GM21367 (cell line): ENCODE data around the gene MRFAP1.

ENCODE experiments used
- ATAC-seq: cut with Tn5 transposase; IDR thresholded peaks from one replicate; pipeline ENCODE4 v1.9.1; 2021; ENCODE audit not compliant: unreplicated experiment

MRFAP1 gene

GRCh38 chr4:6640292-6641163 lies at the start of gene MRFAP1:
MRFAP1 (plus strand) TSS chr4:6640685; CDS start chr4:6640863, 178 bp downstream.
- ATAC-seq, result peak; percentile 80

GRCh38 chr4:6591313-6591712 lies 49.2 kb upstream of the MRFAP1 start:
- ATAC-seq, result no peak

GRCh38 chr4:6591781-6592180 lies 48.7 kb upstream of the MRFAP1 start:
- no peak for ATAC-seq

- no peak for ATAC-seq
Observed at GRCh38 chr4:6592804-6593563, 47.5 kb upstream of the MRFAP1 start.

GRCh38 chr4:6594341-6594740 lies 46.1 kb upstream of the MRFAP1 start:
- no peak for ATAC-seq

- ATAC-seq, result no peak
Observed at GRCh38 chr4:6594826-6595355, 45.6 kb upstream of the MRFAP1 start.

GRCh38 chr4:6595897-6596537 lies 44.5 kb upstream of the MRFAP1 start:
- no peak for ATAC-seq

GRCh38 chr4:6596948-6597347 lies 43.5 kb upstream of the MRFAP1 start:
- no peak for ATAC-seq

GRCh38 chr4:6598127-6598526 lies 42.4 kb upstream of the MRFAP1 start:
- ATAC-seq, result no peak

- no peak for ATAC-seq
Observed at GRCh38 chr4:6598641-6599040, 41.8 kb upstream of the MRFAP1 start.

GRCh38 chr4:6601661-6602250 lies 38.7 kb upstream of the MRFAP1 start:
- no peak for ATAC-seq

GRCh38 chr4:6602289-6602688 lies 38.2 kb upstream of the MRFAP1 start:
- ATAC-seq, result no peak

GRCh38 chr4:6603128-6603527 lies 37.4 kb upstream of the MRFAP1 start:
- no peak for ATAC-seq

GRCh38 chr4:6605114-6605513 lies 35.4 kb upstream of the MRFAP1 start:
- no peak for ATAC-seq

- ATAC-seq, result no peak
Observed at GRCh38 chr4:6605605-6606004, 34.9 kb upstream of the MRFAP1 start.

- ATAC-seq, result no peak
Observed at GRCh38 chr4:6606465-6607235, 33.8 kb upstream of the MRFAP1 start.

GRCh38 chr4:6607368-6608055 lies 33.0 kb upstream of the MRFAP1 start:
- no peak for ATAC-seq

GRCh38 chr4:6608758-6609414 lies 31.6 kb upstream of the MRFAP1 start:
- no peak for ATAC-seq

GRCh38 chr4:6609415-6610079 lies 30.9 kb upstream of the MRFAP1 start:
- ATAC-seq, result no peak
